ENCODE measurements around the gene TRAK2.

TRAK2 gene

GRCh38 chr2:201403880-201404279, 47.4 kb downstream of the TRAK2 start:
- Histone ChIP-seq H2BK5ac (ENCODE audit: low read depth, low read length, poor library complexity) (no peak overlapping the region), H3K36me3 (ENCODE audit: control insufficient read depth in 1 of 2, insufficient read depth in 2 of 2, low read length in 2 of 2) (no peaks in the 10 kb centered on the region), H2AK5ac (ENCODE audit: low read length) (no peak overlapping the region), H3K23ac (ENCODE audit: low read length) (no peak overlapping the region), H3K27ac (ENCODE audit: low read depth, low read length) (no peak overlapping the region), H3K18ac (ENCODE audit: low read length) (no peak overlapping the region), H3K4me1 (ENCODE audit: control insufficient read depth in 1 of 2, insufficient read depth in 2 of 2, low read length in 2 of 2) (no peaks in the 10 kb centered on the region), H4K12ac (ENCODE audit: low read depth, low read length) (no peak overlapping the region), H3K9ac (ENCODE audit: low read length) (no peak overlapping the region), H2BK12ac (ENCODE audit: low read length) (no peak overlapping the region), H4K91ac (ENCODE audit: low read depth, low read length) (no peak overlapping the region), H3K9me3 (ENCODE audit: insufficient read depth, low read depth, low read length) (no peaks in the 10 kb centered on the region), H3K14ac (ENCODE audit: low read length) (no peak overlapping the region), H2AFZ (ENCODE audit: insufficient read depth, low read length, poor library complexity) (no peak overlapping the region), H3K4ac (ENCODE audit: low read depth, low read length) (no peak overlapping the region), H3K27me3 (ENCODE audit: insufficient read depth, low read length) (no peaks in the 10 kb centered on the region), H4K8ac (ENCODE audit: low read depth, low read length) (no peak overlapping the region), H3K4me2 (ENCODE audit: low read length) (no peak overlapping the region), H3K79me1 (ENCODE audit: low read length) (no peaks in the 10 kb centered on the region), H2BK120ac (ENCODE audit: insufficient read depth, low read length, poor library complexity) (no peak overlapping the region), H3K79me2 (ENCODE audit: control insufficient read depth, insufficient read depth, low read length, poor library complexity) (no peaks in the 10 kb centered on the region), H3K4me3 (ENCODE audit: low read depth, low read length) (no peak overlapping the region)
- peak in 1 of 2 donors; percentile 64 for DNase-seq
- no CpG with 5 or more reads among the region's 3 CpGs for WGBS (ENCODE audit: extremely low coverage, insufficient coverage, insufficient read length)

GRCh38 chr2:201402651-201403562, 48.4 kb downstream of the TRAK2 start:
- DNase-seq = no peak
- Histone ChIP-seq H2AFZ (ENCODE audit: insufficient read depth, low read length, poor library complexity) (no peak overlapping the region), H4K12ac (ENCODE audit: low read depth, low read length) (no peak overlapping the region), H3K14ac (ENCODE audit: low read length) (no peak overlapping the region), H3K18ac (ENCODE audit: low read length) (no peak overlapping the region), H3K4ac (ENCODE audit: low read depth, low read length) (no peak overlapping the region), H3K23ac (ENCODE audit: low read length) (no peak overlapping the region), H4K91ac (ENCODE audit: low read depth, low read length) (no peak overlapping the region), H3K79me2 (ENCODE audit: control insufficient read depth, insufficient read depth, low read length, poor library complexity) (no peaks in the 10 kb centered on the region), H3K9me3 (ENCODE audit: insufficient read depth, low read depth, low read length) (no peaks in the 10 kb centered on the region), H4K8ac (ENCODE audit: low read depth, low read length) (no peak overlapping the region), H3K4me2 (ENCODE audit: low read length) (no peak overlapping the region), H2AK5ac (ENCODE audit: low read length) (no peak overlapping the region), H3K4me3 (ENCODE audit: low read depth, low read length) (no peak overlapping the region), H3K79me1 (ENCODE audit: low read length) (no peaks in the 10 kb centered on the region), H3K36me3 (ENCODE audit: control insufficient read depth in 1 of 2, insufficient read depth in 2 of 2, low read length in 2 of 2) (peaks cover 0 to 2% of the 10 kb centered on the region in 2 experiments), H2BK12ac (ENCODE audit: low read length) (no peak overlapping the region), H3K27me3 (ENCODE audit: insufficient read depth, low read length) (no peaks in the 10 kb centered on the region), H2BK5ac (ENCODE audit: low read depth, low read length, poor library complexity) (no peak overlapping the region), H3K9ac (ENCODE audit: low read length) (no peak overlapping the region), H3K4me1 (ENCODE audit: control insufficient read depth in 1 of 2, insufficient read depth in 2 of 2, low read length in 2 of 2) (no peaks in the 10 kb centered on the region), H3K27ac (ENCODE audit: low read depth, low read length) (no peak overlapping the region), H2BK120ac (ENCODE audit: insufficient read depth, low read length, poor library complexity) (no peak overlapping the region)
- no CpG with 5 or more reads among the region's 6 CpGs for WGBS (ENCODE audit: extremely low coverage, insufficient coverage, insufficient read length)

- Histone ChIP-seq H4K91ac (ENCODE audit: low read depth, low read length) (no peak overlapping the region), H3K4me3 (ENCODE audit: low read depth, low read length) (no peak overlapping the region), H3K14ac (ENCODE audit: low read length) (no peak overlapping the region), H3K9me3 (ENCODE audit: insufficient read depth, low read depth, low read length) (no peaks in the 10 kb centered on the region), H3K79me1 (ENCODE audit: low read length) (no peaks in the 10 kb centered on the region), H3K4me2 (ENCODE audit: low read length) (no peak overlapping the region), H2AFZ (ENCODE audit: insufficient read depth, low read length, poor library complexity) (no peak overlapping the region), H2BK5ac (ENCODE audit: low read depth, low read length, poor library complexity) (no peak overlapping the region), H3K4me1 (ENCODE audit: control insufficient read depth in 1 of 2, insufficient read depth in 2 of 2, low read length in 2 of 2) (no peaks in the 10 kb centered on the region), H3K27ac (ENCODE audit: low read depth, low read length) (no peak overlapping the region), H3K23ac (ENCODE audit: low read length) (no peak overlapping the region), H3K27me3 (ENCODE audit: insufficient read depth, low read length) (no peaks in the 10 kb centered on the region), H3K79me2 (ENCODE audit: control insufficient read depth, insufficient read depth, low read length, poor library complexity) (no peaks in the 10 kb centered on the region), H4K12ac (ENCODE audit: low read depth, low read length) (no peak overlapping the region), H3K18ac (ENCODE audit: low read length) (no peak overlapping the region), H3K9ac (ENCODE audit: low read length) (no peak overlapping the region), H3K4ac (ENCODE audit: low read depth, low read length) (no peak overlapping the region), H2BK120ac (ENCODE audit: insufficient read depth, low read length, poor library complexity) (no peak overlapping the region), H4K8ac (ENCODE audit: low read depth, low read length) (no peak overlapping the region), H2BK12ac (ENCODE audit: low read length) (no peak overlapping the region), H2AK5ac (ENCODE audit: low read length) (no peak overlapping the region), H3K36me3 (ENCODE audit: control insufficient read depth in 1 of 2, insufficient read depth in 2 of 2, low read length in 2 of 2) (peaks cover 0 to 3% of the 10 kb centered on the region in 2 experiments)
- no peak for DNase-seq
- WGBS (ENCODE audit: extremely low coverage, insufficient coverage, insufficient read length) = no CpG with 5 or more reads among the region's 3 CpGs
Measured at GRCh38 chr2:201401815-201402214, 49.4 kb downstream of the TRAK2 start.

- no peak for DNase-seq
- Histone ChIP-seq H3K9ac (ENCODE audit: low read length) (no peak overlapping the region), H2AK5ac (ENCODE audit: low read length) (no peak overlapping the region), H3K27me3 (ENCODE audit: insufficient read depth, low read length) (no peaks in the 10 kb centered on the region), H3K14ac (ENCODE audit: low read length) (no peak overlapping the region), H3K4ac (ENCODE audit: low read depth, low read length) (no peak overlapping the region), H3K23ac (ENCODE audit: low read length) (no peak overlapping the region), H3K9me3 (ENCODE audit: insufficient read depth, low read depth, low read length) (no peaks in the 10 kb centered on the region), H3K36me3 (ENCODE audit: control insufficient read depth in 1 of 2, insufficient read depth in 2 of 2, low read length in 2 of 2) (peaks cover 0 to 3% of the 10 kb centered on the region in 2 experiments), H3K4me3 (ENCODE audit: low read depth, low read length) (no peak overlapping the region), H3K4me1 (ENCODE audit: control insufficient read depth in 1 of 2, insufficient read depth in 2 of 2, low read length in 2 of 2) (no peaks in the 10 kb centered on the region), H4K12ac (ENCODE audit: low read depth, low read length) (no peak overlapping the region), H3K79me2 (ENCODE audit: control insufficient read depth, insufficient read depth, low read length, poor library complexity) (no peaks in the 10 kb centered on the region), H3K79me1 (ENCODE audit: low read length) (no peaks in the 10 kb centered on the region), H2BK12ac (ENCODE audit: low read length) (no peak overlapping the region), H2BK120ac (ENCODE audit: insufficient read depth, low read length, poor library complexity) (no peak overlapping the region), H2BK5ac (ENCODE audit: low read depth, low read length, poor library complexity) (no peak overlapping the region), H2AFZ (ENCODE audit: insufficient read depth, low read length, poor library complexity) (no peak overlapping the region), H4K91ac (ENCODE audit: low read depth, low read length) (no peak overlapping the region), H3K27ac (ENCODE audit: low read depth, low read length) (no peak overlapping the region), H3K4me2 (ENCODE audit: low read length) (no peak overlapping the region), H3K18ac (ENCODE audit: low read length) (no peak overlapping the region), H4K8ac (ENCODE audit: low read depth, low read length) (no peak overlapping the region)
- WGBS (ENCODE audit: extremely low coverage, insufficient coverage, insufficient read length) = no CpG with 5 or more reads among the region's 8 CpGs
Measured at GRCh38 chr2:201396595-201396994, 54.7 kb downstream of the TRAK2 start.
